WTC11 (cell line): Measurements from ENCODE around the gene COL5A2. TPM values are rescaled to one million over a fixed set of nuclear protein-coding genes. Genes with fewer than 3 reads are reported as not detected.

ENCODE experiments used
- ATAC-seq: fragments of 200-7000 bp; cut with Tn5 transposase; 2 replicates; pipeline ENCODE4 v1.10.0; 2021; ENCODE audit warnings: mild to moderate bottlenecking, moderate library complexity
- CTCF ChIA-PET: fragments of 300-600 bp; sonication (Branson Sonifier 250); formaldehyde crosslinking; loops from one replicate; lab custom pipeline; 2021; ENCODE audit warnings: antibody characterized with exemption; lab: Charles Lee
- POLR2A ChIA-PET: fragments of 350-600 bp; sonication (Branson Sonifier 250); formaldehyde crosslinking; loops from one replicate; lab custom pipeline; 2021; ENCODE audit warnings: antibody characterized with exemption; lab: Charles Lee
- DNase-seq: peaks from one replicate; pipeline ENCODE4 v3.0.0; 2021; ENCODE audit warnings: low spot score
- H3K27ac Mint-ChIP-seq: 2 replicates; pipeline ENCODE4 v1.8.0; 2021; ENCODE audit warnings: mixed read lengths
- H3K27me3 Mint-ChIP-seq: 2 replicates; pipeline ENCODE4 v1.8.0; 2021; ENCODE audit warnings: low read depth, mild to moderate bottlenecking, moderate library complexity, mixed read lengths
- H3K36me3 Mint-ChIP-seq: 2 replicates; pipeline ENCODE4 v1.8.0; 2021; ENCODE audit warnings: mixed read lengths
- H3K4me1 Mint-ChIP-seq: 2 replicates; pipeline ENCODE4 v1.8.0; 2022; ENCODE audit warnings: mixed read lengths
- H3K4me3 Mint-ChIP-seq: 2 replicates; pipeline ENCODE4 v1.8.0; 2021; ENCODE audit warnings: mild to moderate bottlenecking, moderate library complexity, mixed read lengths
- H3K9me3 Mint-ChIP-seq: 2 replicates; pipeline ENCODE4 v1.8.0; 2021; ENCODE audit warnings: mixed read lengths
- AFF4 ChIP-seq: sonication (generic); formaldehyde crosslinking; IDR thresholded peaks from 2 replicates; pipeline ENCODE4 v1.8.1; 2023; ENCODE audit warnings: mild to moderate bottlenecking, missing genetic modification reagents, borderline replicate concordance
- AR ChIP-seq: fragments of 250-450 bp; sonication (Bioruptor Pico); IDR thresholded peaks from 2 replicates; pipeline ENCODE4 v1.9.0; 2021; ENCODE audit warnings: mild to moderate bottlenecking
- ATF1 ChIP-seq: sonication (generic); formaldehyde crosslinking; IDR thresholded peaks from 2 replicates; pipeline ENCODE4 v1.8.1; 2023; ENCODE audit warnings: mild to moderate bottlenecking, moderate library complexity, missing genetic modification reagents
- CDX4 ChIP-seq: fragments of 250-450 bp; sonication (Bioruptor Pico); IDR thresholded peaks from 2 replicates; pipeline ENCODE4 v1.9.0; 2021; ENCODE audit warnings: moderate library complexity, mild to moderate bottlenecking, inconsistent platforms, borderline replicate concordance
- E2F1 ChIP-seq: sonication (generic); formaldehyde crosslinking; IDR thresholded peaks from 2 replicates; pipeline ENCODE4 v1.8.0; 2022; ENCODE audit warnings: mild to moderate bottlenecking, missing genetic modification reagents
- ETV6 ChIP-seq: sonication (generic); formaldehyde crosslinking; IDR thresholded peaks from 2 replicates; pipeline ENCODE4 v1.8.1; 2022; ENCODE audit warnings: mild to moderate bottlenecking, missing genetic modification reagents
- FOXJ3 ChIP-seq: sonication (generic); formaldehyde crosslinking; IDR thresholded peaks from 2 replicates; pipeline ENCODE4 v1.9.0; 2021; ENCODE audit warnings: missing genetic modification reagents, mild to moderate bottlenecking, borderline replicate concordance
- HMGXB4 ChIP-seq: sonication (generic); formaldehyde crosslinking; IDR thresholded peaks from 2 replicates; pipeline ENCODE4 v1.8.1; 2023; ENCODE audit warnings: mild to moderate bottlenecking, moderate library complexity, missing genetic modification reagents
- IRF1 ChIP-seq: sonication (generic); formaldehyde crosslinking; IDR thresholded peaks from 2 replicates; pipeline ENCODE4 v1.8.0; 2023; ENCODE audit warnings: missing genetic modification reagents
- MAX ChIP-seq: sonication (generic); formaldehyde crosslinking; IDR thresholded peaks from 2 replicates; pipeline ENCODE4 v1.8.0; 2022; ENCODE audit warnings: mild to moderate bottlenecking, missing genetic modification reagents
- MXD4 ChIP-seq: fragments of 250-450 bp; sonication (Bioruptor Pico); IDR thresholded peaks from 2 replicates; pipeline ENCODE4 v1.8.0; 2021; ENCODE audit warnings: mild to moderate bottlenecking, moderate library complexity, borderline replicate concordance
- MYBL2 ChIP-seq: sonication (generic); formaldehyde crosslinking; IDR thresholded peaks from 2 replicates; pipeline ENCODE4 v1.8.1; 2023; ENCODE audit warnings: mild to moderate bottlenecking, moderate library complexity, missing genetic modification reagents
- NR3C1 ChIP-seq: sonication (generic); formaldehyde crosslinking; conservative IDR thresholded peaks from 2 replicates; pipeline ENCODE4 v1.8.1; 2023; ENCODE audit warnings: low read depth, mild to moderate bottlenecking, missing genetic modification reagents
- OVOL2 ChIP-seq: fragments of 250-450 bp; sonication (Bioruptor Pico); IDR thresholded peaks from 2 replicates; pipeline ENCODE4 v1.9.0; 2021; ENCODE audit warnings: mild to moderate bottlenecking, borderline replicate concordance
- PRDM15 ChIP-seq: sonication (generic); formaldehyde crosslinking; IDR thresholded peaks from 2 replicates; pipeline ENCODE4 v1.8.0; 2022; ENCODE audit warnings: missing genetic modification reagents
- total RNA-seq: library from RNA; stranded (reverse); gene quantifications from 3 replicates; pipeline ENCODE4 v1.2.3, GENCODE V29; 2021

Gene COL5A2
- total RNA-seq, 1 experiment from 2014 or later, result 16.0 TPM

GRCh38 chr2:189111063-189111715, 68.4 kb downstream of the COL5A2 start:
- Mint-ChIP-seq H3K27ac (no peak overlapping the region), H3K4me3 (no peak overlapping the region), H3K36me3 (no peaks in the 10 kb centered on the region), H3K4me1 (peaks cover 7% of the 10 kb centered on the region), H3K27me3 (no peaks in the 10 kb centered on the region), H3K9me3 (no peaks in the 10 kb centered on the region)
- TF ChIP-seq ETV6 (no peak), MAX (CRISPR knock-in tag) (no peak), IRF1 (no peak), E2F1 (CRISPR knock-in tag) (no peak), MXD4 (CRISPR knock-in tag) (no peak), OVOL2 (CRISPR knock-in tag) (no peak), ATF1 (CRISPR knock-in tag) (no peak), CDX4 (CRISPR knock-in tag) (no peak), AFF4 (CRISPR knock-in tag) (no peak), MYBL2 (CRISPR knock-in tag) (no peak)
- no peak for DNase-seq
- ATAC-seq, result no peak
- ChIA-PET POLR2A (no interaction called here), CTCF (no interaction called here)

GRCh38 chr2:189109921-189110397, 69.6 kb downstream of the COL5A2 start:
- Mint-ChIP-seq H3K9me3 (no peaks in the 10 kb centered on the region), H3K4me1 (no peaks in the 10 kb centered on the region), H3K27ac (no peak overlapping the region), H3K4me3 (no peak overlapping the region), H3K36me3 (no peaks in the 10 kb centered on the region), H3K27me3 (no peaks in the 10 kb centered on the region)
- peak; percentile 16 for DNase-seq
- ChIA-PET CTCF (no interaction called here), POLR2A (interaction anchor here (0.6 kb wide), 1 partner anchor 128 kb away, joined by 3 read pairs; no protein-coding TSS in a partner anchor)
- peak; percentile 55 for ATAC-seq
- TF ChIP-seq PRDM15 (CRISPR knock-in tag), result no peak
- no peak for TF ChIP-seq AR
- TF ChIP-seq HMGXB4 (CRISPR knock-in tag), result no peak
- TF ChIP-seq E2F1 (CRISPR knock-in tag), result no peak
- TF ChIP-seq NR3C1 (CRISPR knock-in tag), result no peak
- no peak for TF ChIP-seq FOXJ3 (CRISPR knock-in tag)
